Right ventricle myocardium superior (tissue), 1 donor: Measurements from ENCODE around the gene ADGRG6. TPM values are rescaled to one million over a fixed set of nuclear protein-coding genes. Genes with fewer than 3 reads are reported as not detected.
"Not testable (repeated sequence)": the region's sequence is repeated elsewhere in the genome, so short reads cannot be mapped to it uniquely, and the experiment has no call there.

Experiments used
- ATAC-seq: fragments of 200-7000 bp; cut with Tn5 transposase; one replicate; pipeline ENCODE4 v1.9.1; 2020; ENCODE audit warnings: mild to moderate bottlenecking; ENCODE audit not compliant: poor library complexity
- DNase-seq: peaks from one replicate; pipeline ENCODE4 v3.0.0-alpha.2; 2020
- intact Hi-C: fragments of 100-400 bp; cut with DNase I; formaldehyde crosslinking; loops from one replicate; pipeline ENCODE4 v1.11.2; 2022
- long read RNA-seq: library from polyadenylated mRNA; unstranded; transcript quantifications from one replicate; pipeline ENCODE4 v2.0.0, GENCODE V29; 2021
- total RNA-seq: library from RNA; stranded (reverse); fragmentation: NEBNext Ultra II Directional; extraction: Animal tissue kit (Norgen Biotek cat#: 25700); gene quantifications from one replicate; pipeline ENCODE4 v1.2.1, GENCODE V29; 2021
- donor health status: DM: no; HTN: yes; CAD: no; lungs with severe emphysema.

ADGRG6 gene
- total RNA-seq, result 3.2 TPM
- long read RNA-seq, full-length matches to known transcripts, result 1 of 1 reads
- long read RNA-seq, partial matches to known transcripts, result 0 of 1 reads
- long read RNA-seq, other reads (novel, unspliced or antisense), result 0 of 1 reads

GRCh38 chr6:142301651-142302391, at the start of gene ADGRG6:
Gene ADGRG6 (plus strand): TSS chr6:142302007. CDS start chr6:142302330, 323 bp downstream.
- ATAC-seq, result peak; percentile 85
- intact Hi-C loops, result no loop called here
- peak; percentile 58 for DNase-seq

GRCh38 chr6:142254513-142254912, 47.3 kb upstream of the ADGRG6 start:
- intact Hi-C loops, result no loop called here
- ATAC-seq, result no peak

GRCh38 chr6:142255785-142256184, 46.0 kb upstream of the ADGRG6 start:
- ATAC-seq (no peak), DNase-seq (no peak)
- intact Hi-C loops, result no loop called here

More at GRCh38 chr6:142254513-142254912, 47.3 kb upstream of the ADGRG6 start:
- no peak for DNase-seq

GRCh38 chr6:142258305-142258704, 43.5 kb upstream of the ADGRG6 start:
- ATAC-seq (no peak), DNase-seq (no peak)
- intact Hi-C loops, result no loop called here

GRCh38 chr6:142258757-142259156, 43.0 kb upstream of the ADGRG6 start:
- ATAC-seq, result no peak
- intact Hi-C loops, result no loop called here

GRCh38 chr6:142260748-142261147, 41.1 kb upstream of the ADGRG6 start:
- DNase-seq (no peak), ATAC-seq (no peak)
- intact Hi-C loops, result no loop called here

More at GRCh38 chr6:142258757-142259156, 43.0 kb upstream of the ADGRG6 start:
- no peak for DNase-seq

- intact Hi-C loops, result no loop called here
- ATAC-seq (no peak), DNase-seq (no peak)
These were observed 39.6 kb upstream of the ADGRG6 start for GRCh38 chr6:142262231-142262630.

GRCh38 chr6:142265476-142265875, 36.3 kb upstream of the ADGRG6 start:
- intact Hi-C loops, result no loop called here
- no peak for ATAC-seq
- no peak for DNase-seq

- intact Hi-C loops, result no loop called here
- no peak for ATAC-seq
- no peak for DNase-seq
These were observed 35.7 kb upstream of the ADGRG6 start for GRCh38 chr6:142266060-142266459.

GRCh38 chr6:142271476-142271875, 30.3 kb upstream of the ADGRG6 start:
- DNase-seq (no peak), ATAC-seq (no peak)
- intact Hi-C loops, result no loop called here

GRCh38 chr6:142274656-142275055, 27.2 kb upstream of the ADGRG6 start:
- DNase-seq (no peak), ATAC-seq (no peak)
- intact Hi-C loops, result no loop called here

GRCh38 chr6:142275236-142276006, 26.4 kb upstream of the ADGRG6 start:
- intact Hi-C loops, result no loop called here
- no peak for DNase-seq
- ATAC-seq, result no peak

- no peak for ATAC-seq
- intact Hi-C loops, result no loop called here
These were observed 25.6 kb upstream of the ADGRG6 start for GRCh38 chr6:142276256-142276655.

GRCh38 chr6:142279350-142280180, 22.2 kb upstream of the ADGRG6 start:
- intact Hi-C loops, result no loop called here
- no peak for DNase-seq
- no peak for ATAC-seq

More at GRCh38 chr6:142276256-142276655, 25.6 kb upstream of the ADGRG6 start:
- DNase-seq, result no peak

GRCh38 chr6:142280265-142280664, 21.5 kb upstream of the ADGRG6 start:
- ATAC-seq, result no peak
- DNase-seq, result no peak

GRCh38 chr6:142280927-142281326, 20.9 kb upstream of the ADGRG6 start:
- DNase-seq (no peak), ATAC-seq (no peak)
- intact Hi-C loops, result no loop called here

More at GRCh38 chr6:142280265-142280664, 21.5 kb upstream of the ADGRG6 start:
- intact Hi-C loops, result no loop called here

- ATAC-seq, intact Hi-C loops, DNase-seq: not testable (repeated sequence)
These were observed 18.7 kb upstream of the ADGRG6 start for GRCh38 chr6:142283138-142283537.

GRCh38 chr6:142284419-142284818, 17.4 kb upstream of the ADGRG6 start:
- DNase-seq (no peak), ATAC-seq (no peak)
- intact Hi-C loops, result no loop called here
